MCF 10A (cell line): Measurements from ENCODE around the gene KDM5B. TPM values are rescaled to one million over a fixed set of nuclear protein-coding genes. Genes with fewer than 3 reads are reported as not detected.

Experiments
- Bru-seq: library from RNA; stranded (reverse); fragments of 400-500 nt; gene quantifications from one replicate; lab custom pipeline; 2021; lab: Mats Ljungman, UMichigan
- BruChase-seq, 2 experiments: library from RNA; stranded (reverse); fragments of 400-500 nt; gene quantifications; one replicate each; lab custom pipeline; 2021; lab: Mats Ljungman, UMichigan
- BruUV-seq: library from RNA; stranded (reverse); fragments of 400-500 nt; replicated peaks from 2 replicates; lab custom pipeline; 2021; lab: Mats Ljungman, UMichigan
- CTCF ChIA-PET: fragments of 300-600 bp; sonication (Branson Sonifier 250); formaldehyde crosslinking; extraction: SDS; loops from one replicate; lab custom pipeline; 2021; ENCODE audit warnings: antibody characterized with exemption, inconsistent platforms; lab: Yijun Ruan, JAX
- POLR2A ChIA-PET: fragments of 300-600, 350-650 bp; sonication (Branson Sonifier 250); formaldehyde crosslinking; extraction: SDS; loops from one replicate; lab custom pipeline; 2020; ENCODE audit warnings: antibody characterized with exemption, inconsistent platforms; lab: Yijun Ruan, JAX
- DNase-seq: peaks from one replicate; pipeline ENCODE4 v3.0.0-alpha.2; 2018; ENCODE audit not compliant: unreplicated experiment
- H3K27ac Mint-ChIP-seq: one replicate; pipeline ENCODE4 v1.8.0; 2022; ENCODE audit warnings: mild to moderate bottlenecking, low read depth, mixed read lengths; ENCODE audit not compliant: unreplicated experiment
- H3K27me3 Mint-ChIP-seq: one replicate; pipeline ENCODE4 v1.8.0; 2022; ENCODE audit warnings: mixed read lengths; ENCODE audit not compliant: insufficient read depth, unreplicated experiment
- H3K36me3 Mint-ChIP-seq: one replicate; pipeline ENCODE4 v1.8.0; 2022; ENCODE audit warnings: mild to moderate bottlenecking, moderate library complexity, mixed read lengths; ENCODE audit not compliant: insufficient read depth, unreplicated experiment
- H3K4me1 Mint-ChIP-seq: one replicate; pipeline ENCODE4 v1.8.0; 2022; ENCODE audit warnings: mixed read lengths; ENCODE audit not compliant: insufficient read depth, unreplicated experiment
- H3K4me3 Mint-ChIP-seq: one replicate; pipeline ENCODE4 v1.8.0; 2022; ENCODE audit warnings: mild to moderate bottlenecking, moderate library complexity, mixed read lengths; ENCODE audit not compliant: unreplicated experiment
- H3K9me3 Mint-ChIP-seq: one replicate; pipeline ENCODE4 v1.8.0; 2022; ENCODE audit warnings: mixed read lengths; ENCODE audit not compliant: unreplicated experiment
- intact Hi-C: fragments of 100-400 bp; cut with micrococcal nuclease; formaldehyde crosslinking; loops from 2 replicates; pipeline ENCODE4 v1.14.1; 2022
- long read RNA-seq: library from polyadenylated mRNA; stranded (forward); transcript quantifications from one replicate; pipeline ENCODE4 v2.0.0, GENCODE V29; 2022
- total RNA-seq: library from RNA; stranded (reverse); gene quantifications from 2 replicates; pipeline ENCODE4 v1.2.3, GENCODE V29; 2022
- TF ChIP-seq, protein P1 (sequence below): fragments of 200-600 bp; IDR thresholded peaks from one replicate; pipeline ENCODE4 v1.8.0; 2022; ENCODE audit warnings: antibody characterized with exemption, mild to moderate bottlenecking; ENCODE audit not compliant: unreplicated experiment

KDM5B gene
- total RNA-seq (180 and 203 TPM in 2 replicates), Bru-seq, nascent RNA (percentile 96 among the genes with signal in this experiment), BruChase-seq, experiment 1, labeled RNA remaining after a 6-hour chase (percentile 95 among the genes with signal in this experiment), BruChase-seq, experiment 2, labeled RNA remaining after a 2-hour chase (percentile 97 among the genes with signal in this experiment)
- long read RNA-seq, full-length matches to known transcripts, result 173 of 245 reads
- long read RNA-seq, partial matches to known transcripts, result 41 of 245 reads
- long read RNA-seq, other reads (novel, unspliced or antisense), result 31 of 245 reads

DNA sequence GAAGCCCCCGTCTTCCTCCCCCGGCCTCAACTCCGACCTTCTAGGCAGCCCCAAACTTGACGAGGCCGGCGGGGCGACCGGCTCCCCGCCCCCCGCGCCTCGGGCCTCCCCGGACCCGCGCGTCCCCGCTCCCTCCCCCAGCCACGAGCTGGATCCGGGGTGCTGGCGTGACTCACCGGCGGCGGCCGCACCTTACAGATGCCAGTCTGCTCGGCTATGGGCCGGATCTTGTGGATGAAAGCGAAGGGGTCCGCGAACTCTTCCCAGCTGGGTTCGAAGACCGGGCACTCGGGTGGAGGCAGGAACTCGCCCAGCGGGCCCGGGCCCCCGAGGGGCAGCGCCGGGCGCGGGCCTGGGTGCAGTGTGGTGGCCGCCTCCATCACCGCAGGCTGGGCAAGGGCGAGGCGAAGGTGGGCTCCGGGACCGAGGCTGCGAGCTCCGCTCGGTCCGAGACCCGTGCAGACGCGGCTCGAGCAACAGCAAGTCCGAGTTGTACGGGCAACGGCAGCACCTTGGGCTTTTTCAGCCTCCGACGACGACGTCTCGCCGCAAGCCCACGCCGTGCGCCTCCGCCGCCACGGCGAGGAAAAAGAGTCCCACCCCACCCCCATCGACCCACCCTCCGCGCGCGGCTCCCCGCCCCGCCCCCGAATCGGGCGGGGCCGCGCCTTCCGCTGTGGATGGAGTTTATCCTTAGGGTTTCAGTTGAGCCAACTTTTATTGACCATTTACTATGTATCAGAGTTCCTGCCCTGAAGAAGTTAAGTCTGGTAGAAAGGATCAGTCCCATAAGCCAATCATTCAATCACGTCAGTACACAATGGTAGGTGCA is at the start of gene KDM5B:
KDM5B (minus strand) TSS at position 496 of the 832 bp plus-strand sequence; CDS start at position 380, 116 bp downstream.
- Mint-ChIP-seq H3K4me3 (peak within 1 kb of the TSS; percentile 83), H3K36me3 (peaks cover 8% of the 10 kb centered on the region), H3K27me3 (no peaks in the 10 kb centered on the region), H3K4me1 (peaks cover 53% of the 10 kb centered on the region), H3K27ac (peak within 1 kb of the TSS; percentile 82), H3K9me3 (no peaks in the 10 kb centered on the region)
- POLR2A ChIA-PET, result interaction anchor here (0.6 to 4.3 kb wide), 34 partner anchors 9 to 1686 kb away, joined by 3 to 39 read pairs (median 4); partner anchors contain the start of genes KLHL12, RABIF and TMEM183A
- TF ChIP-seq, protein P1, sequence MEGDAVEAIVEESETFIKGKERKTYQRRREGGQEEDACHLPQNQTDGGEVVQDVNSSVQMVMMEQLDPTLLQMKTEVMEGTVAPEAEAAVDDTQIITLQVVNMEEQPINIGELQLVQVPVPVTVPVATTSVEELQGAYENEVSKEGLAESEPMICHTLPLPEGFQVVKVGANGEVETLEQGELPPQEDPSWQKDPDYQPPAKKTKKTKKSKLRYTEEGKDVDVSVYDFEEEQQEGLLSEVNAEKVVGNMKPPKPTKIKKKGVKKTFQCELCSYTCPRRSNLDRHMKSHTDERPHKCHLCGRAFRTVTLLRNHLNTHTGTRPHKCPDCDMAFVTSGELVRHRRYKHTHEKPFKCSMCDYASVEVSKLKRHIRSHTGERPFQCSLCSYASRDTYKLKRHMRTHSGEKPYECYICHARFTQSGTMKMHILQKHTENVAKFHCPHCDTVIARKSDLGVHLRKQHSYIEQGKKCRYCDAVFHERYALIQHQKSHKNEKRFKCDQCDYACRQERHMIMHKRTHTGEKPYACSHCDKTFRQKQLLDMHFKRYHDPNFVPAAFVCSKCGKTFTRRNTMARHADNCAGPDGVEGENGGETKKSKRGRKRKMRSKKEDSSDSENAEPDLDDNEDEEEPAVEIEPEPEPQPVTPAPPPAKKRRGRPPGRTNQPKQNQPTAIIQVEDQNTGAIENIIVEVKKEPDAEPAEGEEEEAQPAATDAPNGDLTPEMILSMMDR, result no peak
- CTCF ChIA-PET, result interaction anchor here (0.6 kb wide), 1 partner anchor 119 kb away, joined by 4 read pairs; no protein-coding TSS in a partner anchor
- DNase-seq, result peak; percentile 84
- intact Hi-C loops, result loop anchor here (5.0 kb wide), 1 partner anchor 56 kb away; no protein-coding TSS in a partner anchor
- BruUV-seq, result TSS peak; percentile 30

DNA sequence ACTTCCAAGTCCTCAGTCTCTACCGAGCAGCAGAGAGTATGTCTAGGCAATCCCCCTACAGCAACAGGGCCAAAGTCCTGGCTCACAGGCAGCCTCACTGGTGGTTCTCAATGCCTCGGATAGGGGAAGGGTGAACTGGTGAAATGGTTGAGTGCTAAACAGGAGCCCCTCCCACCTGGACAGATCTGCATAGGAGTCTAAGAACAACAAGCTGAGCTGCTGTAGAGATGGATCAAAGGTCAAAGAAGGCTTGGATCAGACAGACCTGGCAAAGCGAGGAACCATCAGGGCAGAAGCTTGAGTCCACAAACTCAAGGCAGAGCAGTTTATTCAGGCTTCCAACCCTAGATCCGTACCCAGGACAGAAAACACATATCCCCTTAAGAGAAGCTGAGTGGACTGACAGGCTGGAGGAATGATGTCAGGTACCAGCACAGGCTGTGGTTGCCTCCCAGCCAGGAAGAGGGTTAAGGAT is 49.0 kb upstream of the KDM5B start:
- no peak for DNase-seq
- ChIA-PET POLR2A (interaction anchor here (0.9 kb wide), 1 partner anchor 49 kb away, joined by 3 read pairs; the partner anchor contains the start of gene KDM5B), CTCF (interaction anchor here (0.9 to 1.7 kb wide), 5 partner anchors 8 to 113 kb away, joined by 3 to 8 read pairs (median 4); no protein-coding TSS in a partner anchor)
- no TSS peak for BruUV-seq
- Mint-ChIP-seq H3K4me3 (no peak overlapping the region), H3K36me3 (no peaks in the 10 kb centered on the region), H3K27ac (no peak overlapping the region), H3K4me1 (peaks cover 6% of the 10 kb centered on the region), H3K9me3 (no peaks in the 10 kb centered on the region), H3K27me3 (no peaks in the 10 kb centered on the region)
- TF ChIP-seq, protein P1, result no peak
- intact Hi-C loops, result no loop called here

DNA sequence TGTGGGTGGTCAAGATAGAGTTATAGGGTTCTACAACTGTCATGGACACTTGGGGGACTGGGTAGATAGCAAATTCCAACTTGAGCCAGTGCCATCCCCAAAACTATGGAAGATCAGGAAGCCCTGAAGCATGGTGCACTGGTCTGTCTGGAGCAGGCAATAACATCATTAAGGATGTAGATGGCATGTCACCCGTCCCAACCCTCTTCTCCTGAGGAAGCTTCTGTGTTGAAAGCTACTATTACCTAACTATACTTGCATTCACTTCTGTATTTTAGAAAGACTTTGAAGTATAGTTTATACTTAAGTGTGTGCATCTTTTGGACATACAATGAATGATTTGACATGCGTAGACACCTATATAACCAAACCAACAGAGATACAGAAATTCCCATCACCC is 47.8 kb upstream of the KDM5B start:
- H3K4me3 Mint-ChIP-seq, result no peak overlapping the region
- no peak overlapping the region for H3K27ac Mint-ChIP-seq
- TF ChIP-seq, protein P1, result no peak
- intact Hi-C loops, result no loop called here
- no peak for DNase-seq
- no TSS peak for BruUV-seq
- H3K4me1 Mint-ChIP-seq, result no peaks in the 10 kb centered on the region
- no peaks in the 10 kb centered on the region for H3K9me3 Mint-ChIP-seq
- ChIA-PET POLR2A (no interaction called here), CTCF (interaction anchor here (1.7 kb wide), 1 partner anchor 105 kb away, joined by 7 read pairs; no protein-coding TSS in a partner anchor)
- no peaks in the 10 kb centered on the region for H3K27me3 Mint-ChIP-seq
- no peaks in the 10 kb centered on the region for H3K36me3 Mint-ChIP-seq
